Colon (tissue), 2 donors: ENCODE results near the gene GRHL3.

Experiments
- FAIRE-seq: peaks from 2 replicates; lab custom pipeline; 2012; peaks lifted over from hg19 to GRCh38; lab: Jason Lieb, UNC
- donor health status: control.
- donor health status: control.

GRHL3 gene

GRCh38 chr1:24318615-24319311 lies 394 bp upstream of the GRHL3 start:
- no peak for FAIRE-seq

GRCh38 chr1:24319962-24320361 lies 805 bp downstream of the GRHL3 start:
- no peak for FAIRE-seq

GRCh38 chr1:24321126-24321525 lies 2.0 kb downstream of the GRHL3 start:
- no peak for FAIRE-seq

- no peak for FAIRE-seq
Observed at GRCh38 chr1:24321697-24322469, 2.7 kb downstream of the GRHL3 start.

- FAIRE-seq = no peak
Observed at GRCh38 chr1:24322470-24323177, 3.5 kb downstream of the GRHL3 start.

- no peak for FAIRE-seq
Observed at GRCh38 chr1:24323281-24323680, 4.1 kb downstream of the GRHL3 start.

- FAIRE-seq = no peak
Observed at GRCh38 chr1:24324903-24325302, 5.7 kb downstream of the GRHL3 start.

GRCh38 chr1:24325587-24326449 lies 6.7 kb downstream of the GRHL3 start:
- FAIRE-seq = no peak

- no peak for FAIRE-seq
Observed at GRCh38 chr1:24327486-24327885, 8.3 kb downstream of the GRHL3 start.

- no peak for FAIRE-seq
Observed at GRCh38 chr1:24327891-24328290, 8.7 kb downstream of the GRHL3 start.

GRCh38 chr1:24329331-24329730 lies 10.2 kb downstream of the GRHL3 start:
- no peak for FAIRE-seq

- no peak for FAIRE-seq
Observed at GRCh38 chr1:24329797-24330543, 10.8 kb downstream of the GRHL3 start.

GRCh38 chr1:24331961-24332673 lies 13.0 kb downstream of the GRHL3 start:
- no peak for FAIRE-seq

- FAIRE-seq = no peak
Observed at GRCh38 chr1:24336075-24336474, 16.9 kb downstream of the GRHL3 start.

- FAIRE-seq = no peak
Observed at GRCh38 chr1:24337455-24337854, 18.3 kb downstream of the GRHL3 start.

GRCh38 chr1:24338447-24338846 lies 19.3 kb downstream of the GRHL3 start:
- no peak for FAIRE-seq

- FAIRE-seq = no peak
Observed at GRCh38 chr1:24339996-24340395, 20.8 kb downstream of the GRHL3 start.

- FAIRE-seq = no peak
Observed at GRCh38 chr1:24340770-24341169, 21.6 kb downstream of the GRHL3 start.

- FAIRE-seq = no peak
Observed at GRCh38 chr1:24341260-24341659, 22.1 kb downstream of the GRHL3 start.

- FAIRE-seq = no peak
Observed at GRCh38 chr1:24343412-24344089, 24.4 kb downstream of the GRHL3 start.
